ENCODE results near the gene ZNF385A.
"Not testable (repeated sequence)": the region's sequence is repeated elsewhere in the genome, so short reads cannot be mapped to it uniquely, and the experiment has no call there.

The ZNF385A gene

DNA sequence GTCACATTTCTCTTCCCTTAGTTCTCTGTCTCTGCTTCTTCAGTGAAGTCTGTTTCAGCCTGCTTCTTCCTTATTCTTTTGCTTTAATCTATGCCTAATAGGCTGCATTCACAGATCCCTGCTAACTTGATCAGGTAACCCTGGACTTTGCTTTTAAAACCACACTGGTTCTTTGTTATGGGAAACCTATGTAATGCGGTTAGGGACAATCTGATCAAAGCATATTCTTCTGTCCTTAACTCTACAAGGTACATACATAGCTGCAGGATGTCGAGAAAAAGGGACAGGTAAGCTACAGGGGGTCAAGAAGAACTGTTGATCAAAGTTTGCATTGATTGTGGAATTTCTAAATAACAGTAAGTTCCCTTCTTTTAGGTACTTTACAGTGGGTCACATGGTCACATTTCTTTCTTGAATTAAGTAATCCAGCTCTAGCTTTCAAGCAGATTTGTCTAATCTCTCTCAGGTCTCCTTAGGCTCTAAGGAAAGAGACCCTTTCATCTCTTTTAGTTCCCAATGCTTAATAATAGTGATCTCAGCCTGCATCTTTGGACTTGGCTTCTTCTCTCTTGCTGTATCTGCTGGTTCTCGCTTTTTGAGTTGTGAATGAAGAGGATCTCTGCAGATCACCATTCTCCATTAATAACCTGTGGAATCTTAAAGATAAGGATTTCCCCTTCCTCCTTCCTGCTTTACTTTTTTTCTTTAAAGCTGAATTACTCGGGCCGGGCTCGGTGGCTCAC lies 55.8 kb downstream of the ZNF385A start:
- no peak for TF ChIP-seq CTCF (IDR thresholded peaks at IDR 0.05; ENCODE audit: insufficient read depth, low read length, poor library complexity, severe bottlenecking)
- DNase-seq (ENCODE audit: extremely low read depth, insufficient read length) = no peak

DNA sequence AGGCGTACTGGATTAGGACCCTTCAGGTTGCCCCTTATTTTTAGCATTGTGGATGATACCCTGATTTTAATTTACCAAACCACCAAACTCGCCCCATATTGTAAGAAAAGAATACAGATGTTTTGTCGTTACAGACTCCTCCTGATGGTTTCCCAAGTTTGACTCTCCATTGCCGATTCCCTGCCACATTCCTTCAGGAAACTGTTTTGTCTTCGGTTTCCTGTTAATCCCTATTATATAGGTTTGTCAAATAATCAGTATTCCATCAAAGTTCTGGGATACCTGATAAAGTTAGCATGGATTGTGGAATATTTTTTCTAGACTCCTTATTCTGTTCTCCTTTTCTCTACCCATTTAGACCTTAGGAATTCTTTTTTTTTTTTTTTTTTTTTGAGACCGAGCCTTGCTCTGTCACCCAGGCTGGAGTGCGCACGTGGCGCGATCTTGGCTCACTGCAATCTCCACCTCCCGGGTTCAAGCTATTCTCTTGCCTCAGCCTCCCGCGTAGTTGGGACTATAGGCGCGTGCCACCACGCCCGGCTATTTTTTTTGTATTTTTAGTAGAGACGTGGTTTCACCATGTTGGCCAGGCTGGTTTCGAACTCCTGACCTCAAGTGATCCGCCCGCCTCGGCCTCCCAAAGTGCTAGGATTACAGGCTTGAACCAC lies 59.0 kb downstream of the ZNF385A start:
- H3K27me3 ChIP-seq (replicated peaks; ENCODE audit: control insufficient read depth, insufficient read depth, low read length); DNase-seq (ENCODE audit: extremely low read depth, insufficient read length); H3K36me3 ChIP-seq (ENCODE audit: control insufficient read depth, insufficient read depth, low read length): not testable (repeated sequence)
- peak overlapping the region; percentile 80 for H3K4me3 ChIP-seq (replicated peaks; ENCODE audit: low read depth, low read length)

More for the DNA sequence above, 55.8 kb downstream of the ZNF385A start:
- Histone ChIP-seq H3K4me3 (replicated peaks; ENCODE audit: low read depth, low read length) (no peak overlapping the region), H3K27me3 (replicated peaks; ENCODE audit: control insufficient read depth, insufficient read depth, low read length) (no peaks in the 10 kb centered on the region), H3K36me3 (ENCODE audit: control insufficient read depth, insufficient read depth, low read length) (peaks cover 3% of the 10 kb centered on the region)

DNA sequence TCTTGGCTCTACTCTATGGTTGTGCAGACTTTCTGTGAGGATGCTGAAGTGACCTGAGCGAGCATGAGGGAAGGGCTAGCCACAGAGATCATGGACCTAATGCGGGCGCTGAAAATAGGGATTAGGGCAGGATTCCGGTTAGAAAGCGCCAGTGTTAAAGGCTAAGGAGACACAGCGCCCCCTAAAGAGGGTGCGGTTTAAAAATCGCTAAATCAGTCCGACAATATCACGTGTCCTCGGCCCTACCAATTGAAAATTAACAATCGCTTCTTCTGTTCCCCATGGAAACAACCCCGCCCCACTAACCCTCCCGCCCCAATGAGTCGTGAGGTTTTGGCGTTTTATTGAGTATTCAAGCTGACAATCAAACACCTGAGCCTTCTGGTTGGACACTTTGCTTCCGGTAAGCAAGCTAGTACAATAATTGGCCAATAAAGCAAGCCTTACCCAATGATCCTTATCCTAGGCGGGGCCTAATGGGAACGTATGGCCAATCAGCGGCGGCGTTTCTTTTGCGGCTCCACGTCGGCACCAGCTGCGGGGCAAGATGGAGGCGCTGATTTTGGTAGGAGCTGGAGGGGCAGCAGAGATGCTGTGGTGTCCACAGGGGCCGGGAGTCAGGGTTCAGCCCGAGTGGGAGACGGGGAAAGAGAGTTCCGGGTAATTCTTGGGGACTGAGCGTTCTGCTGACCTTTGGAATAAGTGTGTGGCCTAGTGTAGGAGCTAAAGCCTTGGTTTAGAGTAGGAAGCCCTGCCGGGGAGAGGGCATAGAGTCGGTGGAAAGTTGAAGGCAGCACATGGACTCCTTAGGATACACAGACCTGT lies 59.7 kb downstream of the ZNF385A start, which contains the start of gene COPZ1:
COPZ1 (plus strand) TSS at position 515 of the 825 bp plus-strand sequence; CDS start at position 548, 33 bp downstream.
- TF ChIP-seq CTCF (IDR thresholded peaks at IDR 0.05; ENCODE audit: insufficient read depth, low read length, poor library complexity, severe bottlenecking) = peak; percentile 77
- H3K27me3 ChIP-seq (replicated peaks; ENCODE audit: control insufficient read depth, insufficient read depth, low read length) = no peaks in the 10 kb centered on the region
- H3K36me3 ChIP-seq (ENCODE audit: control insufficient read depth, insufficient read depth, low read length) = no peaks in the 10 kb centered on the region; the same call in 1 of the 2 replicates
- peak; percentile 90 for DNase-seq (ENCODE audit: extremely low read depth, insufficient read length)
- H3K4me3 ChIP-seq (replicated peaks; ENCODE audit: low read depth, low read length) = peak within 1 kb of the TSS; percentile 80

DNA sequence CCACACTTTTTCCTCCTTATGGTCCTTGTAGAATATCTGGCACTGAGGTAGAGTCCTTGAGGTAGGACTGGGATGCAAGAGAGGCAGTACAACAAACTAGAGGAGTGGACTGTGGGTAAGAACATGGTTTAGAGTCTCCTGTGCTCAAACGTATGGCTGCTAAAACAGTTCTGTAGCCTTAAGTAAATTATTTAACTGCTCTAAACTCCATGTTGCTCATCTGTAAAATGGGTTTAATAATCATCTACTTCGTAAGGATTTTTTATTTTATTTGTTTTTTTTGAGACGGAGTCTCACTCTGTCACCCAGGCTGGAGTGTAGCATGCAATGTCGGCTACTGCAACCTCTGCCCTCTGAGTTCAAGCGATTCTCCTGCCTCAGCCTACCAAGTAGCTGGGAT lies 63.2 kb downstream of the ZNF385A start:
- no peak for DNase-seq (ENCODE audit: extremely low read depth, insufficient read length)

More for the DNA sequence above, 63.2 kb downstream of the ZNF385A start:
- no peaks in the 10 kb centered on the region for H3K36me3 ChIP-seq (ENCODE audit: control insufficient read depth, insufficient read depth, low read length)
- H3K27me3 ChIP-seq (replicated peaks; ENCODE audit: control insufficient read depth, insufficient read depth, low read length) = no peaks in the 10 kb centered on the region
- H3K4me3 ChIP-seq (replicated peaks; ENCODE audit: low read depth, low read length) = no peak overlapping the region
- no peak for TF ChIP-seq CTCF (IDR thresholded peaks at IDR 0.05; ENCODE audit: insufficient read depth, low read length, poor library complexity, severe bottlenecking)
